COR-L47 (cell line): ENCODE measurements around the gene EXOSC10.
"Not testable (repeated sequence)": the region's sequence is repeated elsewhere in the genome, so short reads cannot be mapped to it uniquely, and the experiment has no call there.

ENCODE experiments used
- DNase-seq: peaks from one replicate; lab custom pipeline; 2025; lab: John Stamatoyannopoulos, UW

Gene EXOSC10

DNA sequence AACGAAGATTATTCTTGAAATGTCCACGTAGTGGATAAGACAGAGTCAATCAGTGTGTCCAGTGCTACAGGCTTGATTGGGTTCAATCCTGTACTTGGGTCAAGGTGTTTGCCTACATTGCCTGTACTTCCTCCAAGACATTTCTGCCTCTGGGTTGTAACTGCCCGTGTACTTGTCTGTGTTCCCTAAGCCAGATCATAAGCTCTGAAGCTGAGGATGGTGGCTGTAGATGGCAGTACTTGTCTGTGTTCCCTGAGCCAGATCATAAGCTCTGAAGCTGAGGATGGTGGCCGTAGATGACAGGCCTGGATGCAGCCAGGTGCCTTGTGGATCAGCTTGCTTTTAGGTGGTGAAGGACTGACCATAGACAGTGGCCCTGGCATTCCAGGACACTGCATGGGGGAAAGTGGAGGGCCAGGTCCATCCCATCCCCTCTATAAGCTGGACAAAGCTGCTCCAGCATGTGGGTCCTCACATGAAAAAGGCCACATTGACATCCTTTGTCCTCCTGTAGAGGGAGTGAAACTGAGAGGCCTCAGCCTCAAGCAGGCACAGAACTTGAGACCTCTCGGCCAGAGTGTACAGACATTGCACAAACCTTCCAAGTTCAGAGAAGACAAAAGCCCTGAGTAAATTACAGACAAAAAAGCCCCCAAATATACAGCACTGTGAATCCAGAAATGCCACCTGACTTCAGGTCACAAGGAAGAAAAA is 37.9 kb downstream of the EXOSC10 start:
- DNase-seq, result no peak

GRCh38 chr1:11059968-11060830 is 39.5 kb downstream of the EXOSC10 start, which contains the start of gene SRM:
Gene SRM (minus strand): TSS chr1:11060018. CDS start chr1:11059943, 75 bp downstream.
- peak; percentile 88 for DNase-seq

- DNase-seq, result no peak
These were observed 40.3 kb downstream of the EXOSC10 start for GRCh38 chr1:11059155-11059967.

DNA sequence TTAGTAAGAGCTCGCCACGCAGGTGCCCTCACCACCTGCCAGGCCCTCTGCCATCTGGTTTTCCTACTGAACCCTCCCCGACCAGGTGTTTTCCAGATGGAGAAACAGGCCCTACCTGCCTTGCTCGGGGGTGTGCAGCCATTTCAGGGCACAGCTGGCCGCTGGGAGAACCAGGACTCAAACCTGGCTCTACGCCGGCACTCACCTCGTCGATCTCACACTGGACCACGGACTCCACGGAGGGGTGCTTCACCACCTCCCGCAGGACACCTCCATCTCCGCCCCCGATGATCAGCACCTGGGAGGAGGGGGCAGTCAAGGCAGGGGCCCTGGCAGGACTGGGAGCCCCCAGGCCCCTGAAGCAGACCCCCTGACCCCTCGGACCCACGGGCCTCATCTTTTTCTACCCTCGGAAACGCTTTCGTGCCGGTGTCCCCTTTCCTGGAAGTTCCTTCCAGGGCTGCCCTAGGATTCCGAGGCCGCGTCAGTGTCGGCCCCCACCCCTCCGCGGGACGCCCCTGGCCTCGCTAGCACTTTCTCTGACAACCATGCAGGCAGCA is 41.0 kb downstream of the EXOSC10 start:
- DNase-seq, result peak; percentile 54

- DNase-seq, result no peak
These were observed 41.6 kb downstream of the EXOSC10 start for GRCh38 chr1:11058026-11058425.

GRCh38 chr1:11057477-11057876 is 42.2 kb downstream of the EXOSC10 start:
- no peak for DNase-seq

GRCh38 chr1:11056504-11056903 is 43.2 kb downstream of the EXOSC10 start:
- DNase-seq, result no peak

- no peak for DNase-seq
These were observed 44.0 kb downstream of the EXOSC10 start for GRCh38 chr1:11055676-11056075.

DNA sequence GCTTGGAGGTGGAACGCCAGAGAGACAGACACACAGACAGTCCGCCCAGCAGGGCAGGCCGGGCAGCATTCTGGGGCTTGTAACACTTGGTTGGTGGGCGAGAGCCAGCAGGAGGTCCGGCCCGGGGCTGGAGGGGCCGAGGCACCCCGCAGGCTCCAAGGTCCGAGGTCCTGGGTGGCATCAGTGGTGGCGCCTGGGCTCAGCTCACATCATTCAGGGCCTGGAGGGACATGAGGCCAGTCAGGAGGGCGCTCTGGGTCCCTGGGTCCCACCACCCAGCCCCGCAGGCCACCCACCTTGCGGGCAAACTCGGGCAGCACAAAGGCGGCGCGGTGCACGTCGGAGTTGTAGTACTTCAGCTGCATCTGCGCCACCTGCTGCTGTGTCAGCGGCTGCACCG is 45.0 kb downstream of the EXOSC10 start:
- DNase-seq, result no peak

DNA sequence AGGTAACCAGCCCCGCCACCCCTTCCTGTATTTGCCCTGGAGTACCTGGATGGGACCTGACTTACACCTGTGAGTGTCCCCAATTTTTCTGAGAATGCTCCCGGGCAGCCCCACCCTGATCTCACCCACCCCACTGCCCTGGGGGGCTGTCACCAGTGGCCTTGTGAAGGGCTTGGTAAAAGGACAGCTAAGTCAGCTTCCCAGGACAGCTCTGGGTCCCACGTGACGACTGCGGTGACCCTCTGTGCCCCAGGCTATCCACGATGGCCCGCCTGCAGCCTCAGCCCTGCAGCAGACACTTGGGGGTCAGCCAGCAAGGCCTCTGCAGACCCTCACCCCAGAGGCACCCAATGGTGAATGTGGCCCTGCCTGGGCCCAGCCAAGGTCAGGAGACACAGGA is 45.5 kb downstream of the EXOSC10 start:
- DNase-seq, result no peak

DNA sequence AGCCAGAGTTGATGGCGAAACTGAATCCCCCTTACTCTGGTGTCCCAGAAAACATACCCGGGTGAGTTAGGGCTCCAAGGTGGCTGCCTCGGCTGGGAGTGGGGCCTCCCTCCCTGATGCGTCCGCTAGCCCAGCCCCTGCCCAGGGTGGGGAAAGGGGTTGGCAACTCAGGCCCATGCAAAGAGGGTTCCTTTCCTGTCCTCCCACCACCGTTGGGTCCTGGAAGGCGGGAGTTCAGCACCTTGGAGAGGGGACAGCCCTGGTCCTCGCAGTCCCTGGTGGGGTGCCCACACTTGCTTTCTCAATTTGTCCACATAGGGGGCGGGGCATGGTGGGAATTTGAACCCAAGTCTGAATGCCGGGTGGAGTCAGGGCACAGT is 45.9 kb downstream of the EXOSC10 start:
- DNase-seq, result no peak

DNA sequence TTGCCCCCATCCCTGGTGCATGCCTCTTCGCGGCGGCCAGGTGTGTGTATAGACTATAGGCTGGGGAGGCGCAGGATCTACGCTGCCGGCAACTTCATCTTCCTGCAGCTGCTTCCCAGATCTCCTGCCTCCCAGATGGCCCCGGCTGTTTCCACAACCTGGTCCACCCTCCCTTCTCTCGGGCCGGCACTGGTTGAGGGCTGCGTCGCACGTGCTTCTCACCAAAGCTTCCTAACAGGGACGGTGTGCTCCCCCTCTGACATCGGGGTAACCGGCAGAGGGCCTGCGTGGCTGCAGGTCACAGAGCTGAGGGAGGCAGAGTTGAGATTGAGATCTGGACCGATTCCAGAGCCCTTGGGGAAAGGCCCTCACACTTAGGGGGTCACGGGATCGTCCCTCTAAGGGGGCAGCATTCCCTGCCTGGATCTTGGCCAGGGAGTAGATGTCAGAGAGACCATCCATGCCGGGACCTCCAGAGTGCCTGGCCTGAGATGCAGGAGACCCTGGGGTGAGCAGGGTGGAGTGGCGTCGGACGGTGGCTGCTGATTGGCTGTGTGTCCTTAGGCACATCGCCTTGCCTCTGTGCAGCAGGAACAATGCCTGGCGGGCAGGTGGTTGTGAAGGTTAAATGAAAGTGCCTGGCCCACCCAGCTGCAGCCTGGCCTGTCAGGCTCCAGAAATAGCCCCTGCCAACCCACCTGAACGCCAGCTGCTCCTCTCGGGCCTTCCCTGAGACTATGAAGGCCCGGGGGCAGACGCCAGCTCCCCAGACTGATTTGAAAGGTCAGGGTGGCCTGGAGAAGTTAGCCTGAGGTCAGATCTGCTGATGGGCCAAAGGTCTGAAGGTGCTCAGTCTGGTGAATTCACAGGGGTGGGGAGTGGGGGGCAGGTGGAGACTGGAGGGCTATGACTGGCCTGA is 46.6 kb downstream of the EXOSC10 start:
- DNase-seq, result no peak

- no peak for DNase-seq
These were observed 47.7 kb downstream of the EXOSC10 start for GRCh38 chr1:11051781-11052511.

DNA sequence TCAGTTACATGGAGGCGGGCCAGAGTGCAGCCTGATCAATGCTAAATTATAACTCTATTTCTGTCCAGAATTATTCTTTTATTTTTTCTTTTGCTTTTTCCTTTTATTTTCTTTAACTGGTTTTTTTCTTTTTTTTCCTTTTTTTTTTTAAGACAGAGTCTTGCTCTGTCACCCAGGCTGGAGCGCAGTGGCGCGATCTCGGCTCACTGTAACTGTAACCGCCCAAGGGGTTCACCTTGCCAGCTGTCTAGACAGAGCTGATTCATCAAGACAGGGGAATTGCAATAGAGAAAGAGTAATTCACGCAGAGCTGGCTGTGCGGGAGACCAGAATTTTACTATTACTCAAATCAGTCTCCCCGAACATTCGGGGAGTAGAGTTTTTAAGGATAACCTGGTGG is 48.5 kb downstream of the EXOSC10 start:
- not testable (repeated sequence) for DNase-seq

GRCh38 chr1:11046625-11047365 is 52.9 kb downstream of the EXOSC10 start, which contains the start of gene MASP2:
Gene MASP2 (minus strand): TSS chr1:11047239. CDS start chr1:11047207, 32 bp downstream.
- no peak for DNase-seq

DNA sequence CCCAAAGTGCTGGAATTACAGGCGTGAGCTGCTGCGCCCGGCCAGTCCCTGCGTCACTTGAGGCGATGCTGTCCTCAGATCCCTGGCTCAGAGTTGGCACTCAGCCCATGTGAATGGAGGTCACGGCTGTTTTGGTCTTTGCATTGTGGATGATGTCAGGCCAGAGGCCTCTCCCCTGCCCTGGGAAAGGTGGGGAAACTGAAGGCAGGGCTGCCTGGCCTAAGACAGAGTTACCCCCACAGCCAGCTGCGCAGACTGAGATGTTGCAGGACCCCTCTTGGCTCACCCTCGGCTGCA is 53.5 kb downstream of the EXOSC10 start:
- no peak for DNase-seq

DNA sequence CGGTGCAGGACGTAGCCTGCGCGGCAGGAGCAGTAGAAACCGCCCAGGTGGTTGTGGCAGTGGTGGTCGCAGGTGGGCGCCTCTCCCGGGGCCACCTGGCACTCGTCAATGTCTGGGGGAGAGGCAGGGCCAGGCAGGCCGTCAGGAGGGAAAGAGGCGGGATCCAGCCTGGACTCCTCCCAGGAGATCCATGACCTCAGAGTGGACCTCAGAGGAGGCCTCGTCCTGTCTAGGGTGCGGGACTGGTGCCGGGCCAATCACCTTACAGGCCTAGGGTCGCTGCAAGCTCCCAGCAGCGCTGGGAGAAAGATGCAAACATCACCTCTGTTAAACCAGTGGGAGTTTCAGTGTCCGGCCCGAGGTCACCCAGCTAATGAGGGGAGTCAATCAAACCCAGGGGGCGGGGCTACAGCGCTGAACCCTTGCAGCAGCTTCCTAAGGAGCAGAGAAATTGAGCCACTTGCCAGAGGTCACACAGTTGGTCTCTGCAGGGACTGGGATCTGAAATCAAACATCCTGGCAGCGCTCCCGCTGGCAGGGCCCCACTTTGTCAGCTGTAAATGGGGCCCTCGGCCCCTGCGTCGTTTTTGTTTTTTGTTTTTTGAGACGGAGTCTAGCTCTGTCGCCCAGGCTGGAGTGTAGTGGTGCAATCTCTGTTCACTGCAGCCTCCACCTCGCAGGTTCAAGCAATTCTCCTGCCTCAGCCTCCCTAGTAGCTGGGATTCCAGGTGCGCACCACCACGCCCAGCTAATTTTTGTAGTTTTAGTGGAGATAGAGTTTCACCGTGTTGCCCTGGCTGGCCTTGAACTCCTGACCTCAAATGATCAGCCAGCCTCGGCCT is 54.0 kb downstream of the EXOSC10 start:
- DNase-seq, result no peak

- no peak for DNase-seq
These were observed 54.7 kb downstream of the EXOSC10 start for GRCh38 chr1:11044849-11045427.
